PC-3 (cell line): ENCODE measurements around the gene CHST11.

Experiments
- CTCF ChIP-seq: fragments of 300-600 bp; sonication (generic); conservative IDR thresholded peaks from 2 replicates; pipeline ENCODE4 v1.5.1; 2017; ENCODE audit warnings: antibody characterized with exemption, low read depth, mild to moderate bottlenecking, low read length
- EZH2 ChIP-seq: fragments of 300-600 bp; sonication (generic); IDR thresholded peaks from one replicate; pipeline ENCODE4 v1.6.1; 2017; ENCODE audit warnings: antibody characterized with exemption, mild to moderate bottlenecking, low read length; ENCODE audit not compliant: unreplicated experiment
- EZH2phosphoT487 ChIP-seq: fragments of 300-600 bp; sonication (generic); IDR thresholded peaks from 2 replicates; pipeline ENCODE4 v1.6.1; 2018; ENCODE audit warnings: mild to moderate bottlenecking, antibody characterized with exemption, low read length, borderline replicate concordance

- no peak for TF ChIP-seq EZH2phosphoT487
- TF ChIP-seq CTCF: no peak
- no peak for TF ChIP-seq EZH2
Measured at GRCh38 chr12:104546575-104546974, 89.8 kb downstream of the CHST11 start.
